K562 (cell line): ENCODE results near the gene CROCC2. TPM values are rescaled to one million over a fixed set of nuclear protein-coding genes. Genes with fewer than 3 reads are reported as not detected.

Source experiments
- ATAC-seq: fragments of 200-7000 bp; cut with Tn5 transposase; 3 replicates; pipeline ENCODE4 v1.9.1; 2020; ENCODE audit warnings: moderate library complexity
- BruUV-seq: library from RNA; stranded (reverse); fragments of 400-500 nt; replicated peaks from 2 replicates; lab custom pipeline; 2021; lab: Mats Ljungman, UMichigan
- CTCF ChIA-PET: fragments of 300-600 bp; formaldehyde crosslinking; extraction: SDS; loops from one replicate; lab custom pipeline; 2021; ENCODE audit warnings: low intra/inter-chr PET ratio; lab: Yijun Ruan, JAX
- POLR2A ChIA-PET: fragments of 300-600, 350-650 bp; sonication (Branson Sonifier 250); formaldehyde crosslinking; extraction: SDS; loops from one replicate; lab custom pipeline; 2021; ENCODE audit warnings: antibody characterized with exemption, inconsistent platforms; lab: Yijun Ruan, JAX
- DNase-seq, 4 experiments: peaks; one replicate each; pipeline versions ENCODE4 v3.0.0 to v3.0.0-alpha.2; 2011 to 2018; ENCODE audit warnings: low spot score in 3 of 4, mixed read lengths in 3 of 4; ENCODE audit errors: extremely low read depth in 1 of 4
- FAIRE-seq: peaks from 2 replicates; lab custom pipeline; 2011; peaks lifted over from hg19 to GRCh38; lab: Jason Lieb, UNC
- H2AFZ ChIP-seq: 2 replicates; pipeline ENCODE4 v1.6.0; 2011; ENCODE audit warnings: low read depth, low read length, control low read depth, inconsistent platforms
- H3K27ac ChIP-seq: fragments of 200-600 bp; 3 replicates; pipeline ENCODE4 v1.8.0; 2011; ENCODE audit warnings: low read depth, mild to moderate bottlenecking, control low read depth, inconsistent platforms, low read length, moderate library complexity, mixed read lengths; ENCODE audit errors: extremely low read depth
- H3K27me3 ChIP-seq, 2 experiments: fragments of 300-600 bp in 1 of 2; 2 replicates in 1 of 2; 3 replicates in 1 of 2; pipeline versions ENCODE4 v1.6.0 to v1.8.0; 2011; ENCODE audit warnings: inconsistent platforms in 2 of 2, low read length in 2 of 2, mild to moderate bottlenecking in 1 of 2, mixed read lengths in 1 of 2, moderate library complexity in 1 of 2; ENCODE audit not compliant: control insufficient read depth in 2 of 2, insufficient read depth in 2 of 2
- H3K36me3 ChIP-seq: fragments of 300-600 bp; 3 replicates; pipeline ENCODE4 v1.8.0; 2011; ENCODE audit warnings: mild to moderate bottlenecking, low read length, inconsistent platforms; ENCODE audit not compliant: control insufficient read depth, insufficient read depth
- H3K4me1 ChIP-seq, 2 experiments: fragments of 200-600 bp in 1 of 2; replicated peaks in 1 of 2; 2 replicates in 1 of 2; 3 replicates in 1 of 2; pipeline versions ENCODE4 v1.5.1 to v1.8.0; 2011; ENCODE audit warnings: inconsistent platforms in 2 of 2, low read length in 2 of 2, mild to moderate bottlenecking in 1 of 2, mixed read lengths in 1 of 2, moderate library complexity in 1 of 2; ENCODE audit not compliant: control insufficient read depth in 2 of 2, insufficient read depth in 2 of 2
- H3K4me2 ChIP-seq: 2 replicates; pipeline ENCODE4 v1.6.1; 2011; ENCODE audit warnings: low read length, control low read depth, inconsistent platforms, mixed read lengths; ENCODE audit not compliant: insufficient read depth
- H3K4me3 ChIP-seq: fragments of 200-600 bp; sonication (generic), shearing (Covaris generic); 2 replicates; pipeline ENCODE4 v1.5.1; 2016; ENCODE audit warnings: control low read depth, inconsistent platforms
- H3K79me2 ChIP-seq: fragments of 200-600 bp; 3 replicates; pipeline ENCODE4 v1.8.0; 2011; ENCODE audit warnings: low read length, inconsistent platforms; ENCODE audit not compliant: control insufficient read depth, insufficient read depth
- H3K9ac ChIP-seq, 2 experiments: 2 replicates each; pipeline versions ENCODE4 v1.6.0 to v1.6.1; 2011; ENCODE audit warnings: low read depth in 2 of 2, low read length in 2 of 2, control low read depth in 1 of 2, inconsistent platforms in 1 of 2, mild to moderate bottlenecking in 1 of 2, mixed read lengths in 1 of 2; ENCODE audit not compliant: insufficient read depth in 1 of 2
- H3K9me1 ChIP-seq: one replicate; pipeline ENCODE4 v1.6.0; 2011; ENCODE audit warnings: inconsistent platforms, mild to moderate bottlenecking, low read length, moderate library complexity; ENCODE audit not compliant: control insufficient read depth, insufficient read depth
- H3K9me3 ChIP-seq: replicated peaks from 2 replicates; pipeline ENCODE4 v1.5.1; 2011; ENCODE audit warnings: low read depth, low read length, inconsistent platforms; ENCODE audit not compliant: control insufficient read depth, insufficient read depth
- H4K20me1 ChIP-seq: replicated peaks from 2 replicates; pipeline ENCODE4 v1.6.1; 2011; ENCODE audit warnings: low read length, inconsistent platforms, mixed read lengths; ENCODE audit not compliant: control insufficient read depth, insufficient read depth
- CBFA2T3 ChIP-seq: fragments of 450-650 bp; IDR thresholded peaks from 2 replicates; pipeline ENCODE4 v1.6.1; 2017
- CLOCK ChIP-seq: fragments of 250-450 bp; sonication (Bioruptor Pico); IDR thresholded peaks from 2 replicates; pipeline ENCODE4 v1.4.0; 2020; ENCODE audit warnings: mild to moderate bottlenecking, moderate library complexity, borderline replicate concordance
- ESRRA ChIP-seq: fragments of 450-650 bp; IDR thresholded peaks from 2 replicates; pipeline ENCODE4 v1.6.1; 2014; ENCODE audit warnings: low read depth, mild to moderate bottlenecking, moderate library complexity, borderline replicate concordance
- GABPB1 ChIP-seq: sonication (generic); formaldehyde crosslinking; IDR thresholded peaks from 2 replicates; pipeline ENCODE4 v1.8.0; 2022; ENCODE audit warnings: mild to moderate bottlenecking, missing genetic modification reagents
- HNRNPL ChIP-seq: fragments of 200-400 bp; formaldehyde crosslinking; IDR thresholded peaks from 2 replicates; pipeline ENCODE4 v1.6.1; 2017; ENCODE audit warnings: low read depth, mild to moderate bottlenecking, low read length
- ID3 ChIP-seq, 2 experiments: fragments of 250-450 bp in 1 of 2; fragments of 450-650 bp in 1 of 2; sonication (Bioruptor Pico) in 1 of 2; IDR thresholded peaks; 2 replicates each; pipeline versions ENCODE4 v1.6.1 to v1.8.0; 2016 to 2021; ENCODE audit warnings: mild to moderate bottlenecking in 2 of 2, moderate library complexity in 2 of 2, missing compliant biosample characterization in 1 of 2, missing genetic modification characterization in 1 of 2
- PCBP1 ChIP-seq: fragments of 200-400 bp; formaldehyde crosslinking; IDR thresholded peaks from 2 replicates; pipeline ENCODE4 v1.6.1; 2018; ENCODE audit warnings: mild to moderate bottlenecking, low read depth, low read length; ENCODE audit not compliant: poor library complexity, severe bottlenecking
- PHF8 ChIP-seq: fragments of 200-600 bp; sonication (generic); IDR thresholded peaks from 2 replicates; pipeline ENCODE4 v1.6.1; 2012; ENCODE audit warnings: mixed run types, mild to moderate bottlenecking, inconsistent platforms, low read length, moderate library complexity, borderline replicate concordance
- SFPQ ChIP-seq: fragments of 200-400 bp; formaldehyde crosslinking; IDR thresholded peaks from 2 replicates; pipeline ENCODE4 v1.6.1; 2017; ENCODE audit warnings: mild to moderate bottlenecking, low read depth, low read length, moderate library complexity
- THRAP3 ChIP-seq: fragments of 450-650 bp; IDR thresholded peaks from 2 replicates; pipeline ENCODE4 v1.6.1; 2016; ENCODE audit warnings: mild to moderate bottlenecking, inconsistent platforms, borderline replicate concordance
- WHSC1 ChIP-seq: IDR thresholded peaks from one replicate; pipeline ENCODE4 v1.6.1; 2012; ENCODE audit warnings: low read length, control low read depth, inconsistent platforms
- ZNF23 ChIP-seq: fragments of 250-450 bp; sonication (Bioruptor Pico); IDR thresholded peaks from 2 replicates; pipeline ENCODE4 v1.4.0; 2020; ENCODE audit warnings: mild to moderate bottlenecking
- ZNF583 ChIP-seq: fragments of 250-450 bp; sonication (Bioruptor Pico); IDR thresholded peaks from 2 replicates; pipeline ENCODE4 v1.4.0; 2020
- WGBS: fragments of 100-300 bp; shearing (Covaris generic); methylation state at CpG from one replicate; pipeline ENCODE4 v1.1.6; 2016; ENCODE audit warnings: low coverage, mixed read lengths; ENCODE audit not compliant: insufficient coverage; ENCODE audit errors: missing lambda C conversion rate; 5-methylcytosine and 5-hydroxymethylcytosine counted together
- in situ Hi-C: fragments of 300-500 bp; cut with MboI; formaldehyde crosslinking; loops from 4 replicates; pipeline ENCODE4 v1.15.0; 2018; ENCODE audit warnings: inconsistent platforms, mixed read lengths
- intact Hi-C: fragments of 100-400 bp; cut with micrococcal nuclease; formaldehyde crosslinking; loops from 2 replicates; pipeline ENCODE4 v1.14.2; 2022
- polyA plus RNA-seq, 8 experiments: library from polyadenylated mRNA; depleted of rRNA in 4 of 8; stranded (reverse) in 5 of 8; unstranded in 3 of 8; fragments of >200 nt; fragmentation: Nextera tagmentation in 2 of 8; fragmentation: Illumina TruSeq in 1 of 8; extraction: Ambion mirVana in 2 of 8; extraction: Trizol in 1 of 8; gene quantifications; 2 replicates each; pipeline versions ENCODE4 v1.2.1 to v1.2.3, GENCODE V29; 2011 to 2014; ENCODE audit warnings: inconsistent platforms in 1 of 8, missing spikeins in 1 of 8
- total RNA-seq, 7 experiments: library from RNA; depleted of rRNA in 6 of 7; stranded (reverse); fragments of >200 nt in 6 of 7; fragmentation: Illumina TruSeq in 2 of 7; extraction: Trizol in 2 of 7; gene quantifications; 2 replicates each; pipeline versions ENCODE4 v1.2.1 to v1.2.3, GENCODE V29; 2011 to 2021; ENCODE audit warnings: low replicate concordance in 1 of 7

The CROCC2 gene
- total and polyA plus RNA-seq, 9 of the 15 experiments (the other 6 are each of a cell fraction or from before 2014, with no cell fraction given): not detected

DNA sequence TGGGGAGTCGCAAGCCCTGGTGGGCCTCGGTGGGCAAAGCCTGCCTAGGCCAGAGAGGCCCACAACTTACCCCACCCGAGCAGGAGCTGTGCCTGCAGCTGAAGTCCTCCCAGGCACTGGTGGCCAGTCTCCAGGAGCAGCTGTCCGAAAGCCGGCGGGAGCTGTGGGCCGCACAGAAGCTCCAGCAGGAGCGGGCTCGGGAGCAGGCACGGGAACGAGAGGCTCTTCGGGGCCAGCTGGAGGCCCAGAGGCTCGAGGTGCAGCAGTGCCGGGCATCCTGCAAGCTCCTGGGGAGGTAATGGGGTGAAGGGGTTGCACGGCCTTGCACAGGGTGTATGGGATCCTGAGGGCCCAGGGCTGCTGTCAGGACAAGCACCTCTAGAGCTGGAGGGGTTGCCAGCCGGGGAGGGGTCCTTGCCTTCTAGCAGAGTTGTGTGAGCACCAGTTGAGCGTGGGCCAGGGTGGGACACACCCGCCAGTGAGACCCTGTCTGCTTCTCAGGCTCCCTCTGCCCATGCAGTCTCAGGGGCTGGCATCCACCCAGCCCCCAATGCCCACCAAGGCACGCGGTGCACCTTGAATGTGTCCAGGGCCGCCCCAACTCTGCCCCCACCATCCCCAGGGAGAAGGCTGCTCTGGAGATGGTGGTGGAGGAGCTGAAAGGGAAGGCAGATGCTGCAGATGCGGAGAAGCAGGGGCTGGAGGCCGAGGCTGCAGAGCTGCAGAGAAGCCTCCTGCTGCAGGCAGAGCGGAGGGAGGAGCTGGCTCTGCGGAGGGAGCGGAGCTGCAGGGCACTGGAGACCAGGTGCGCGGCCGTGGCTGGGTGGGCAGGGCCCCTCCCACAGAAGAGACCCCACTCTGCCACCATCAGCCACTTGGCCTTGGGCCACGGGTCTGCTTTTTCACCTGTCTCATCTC lies 27.2 kb downstream of the CROCC2 start (continued):
- TF ChIP-seq PCBP1 (no peak), ESRRA (no peak)

DNA sequence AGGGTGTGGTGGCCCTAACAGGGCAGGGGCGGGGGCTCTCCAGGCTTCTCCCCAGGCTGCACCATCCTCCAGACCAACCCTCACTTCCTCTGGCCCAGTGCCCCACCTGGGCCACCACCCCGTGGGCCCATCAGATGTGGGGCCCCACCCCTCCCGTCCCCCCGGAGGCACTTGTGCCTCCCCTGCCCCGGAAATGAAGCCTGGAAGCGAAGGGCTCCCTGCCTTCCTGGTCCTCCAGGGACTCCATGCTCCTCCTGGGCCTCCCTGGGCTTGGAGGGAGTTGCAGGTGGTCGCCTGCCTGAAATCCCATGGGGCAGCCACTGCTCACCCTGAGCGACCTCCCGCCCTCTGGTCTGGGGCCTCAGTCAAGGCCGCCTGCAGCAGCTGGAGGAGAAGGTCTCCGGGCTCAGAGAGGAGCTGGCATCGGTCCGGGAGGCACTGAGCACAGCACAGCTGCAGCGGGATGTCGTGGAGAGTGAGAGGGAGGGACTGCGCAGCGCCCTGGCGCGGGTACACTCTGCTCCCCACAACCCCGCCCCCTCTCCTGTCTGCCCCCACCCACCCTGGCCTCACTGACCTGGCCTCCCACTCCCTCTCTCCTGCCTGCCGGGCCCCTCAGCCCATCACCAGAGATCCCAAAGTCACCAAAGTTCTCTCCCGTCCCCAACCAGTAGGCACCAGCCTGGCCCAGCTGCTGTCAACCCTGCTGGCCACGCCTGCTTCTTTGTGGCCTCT lies 28.0 kb downstream of the CROCC2 start:
- DNase-seq (no peak), ATAC-seq (no peak), FAIRE-seq (no peak)
- no peak overlapping the region for H3K4me3 ChIP-seq
- H2AFZ ChIP-seq: no peak overlapping the region
- 2% methylated on average over 7 of the region's 23 CpGs for WGBS
- ChIA-PET POLR2A (interaction anchor here (1.1 kb wide), 1 partner anchor 15 kb away, joined by 3 read pairs; no protein-coding TSS in a partner anchor), CTCF (no interaction called here)
- no peaks in the 10 kb centered on the region for H3K9me3 ChIP-seq
- H3K4me1 ChIP-seq: no peaks in the 10 kb centered on the region; a peak in 1 of 5 replicates
- intact Hi-C loops: no loop called here
- no peaks in the 10 kb centered on the region for H4K20me1 ChIP-seq
- H3K36me3 ChIP-seq: no peaks in the 10 kb centered on the region
- no peaks in the 10 kb centered on the region for H3K9me1 ChIP-seq
- no peaks in the 10 kb centered on the region for H3K79me2 ChIP-seq
- no peak overlapping the region for H3K27ac ChIP-seq
- H3K27me3 ChIP-seq: peaks cover 0 to 58% of the 10 kb centered on the region in 2 experiments; a peak in 2 of 5 replicates
- no peak overlapping the region for H3K9ac ChIP-seq
- BruUV-seq: no TSS peak
- in situ Hi-C loops: no loop called here
- no peak overlapping the region for H3K4me2 ChIP-seq
- no peak for TF ChIP-seq PHF8
- no peak for TF ChIP-seq ID3 (CRISPR knock-in tag; IDR thresholded peaks at IDR 0.05)
- no peak for TF ChIP-seq ID3 (tag; IDR thresholded peaks at IDR 0.05)
- no peak for TF ChIP-seq CLOCK (CRISPR knock-in tag)
- no peak for TF ChIP-seq GABPB1 (CRISPR knock-in tag)
- TF ChIP-seq WHSC1: no peak
- no peak for TF ChIP-seq ZNF23 (CRISPR knock-in tag)
- no peak for TF ChIP-seq SFPQ
- no peak for TF ChIP-seq ZNF583 (CRISPR knock-in tag)
- TF ChIP-seq CBFA2T3: no peak
- TF ChIP-seq HNRNPL: no peak
- no peak for TF ChIP-seq THRAP3
